Thymus (tissue), 11 donors: Measurements from ENCODE around the gene MGMT. TPM values are rescaled to one million over a fixed set of nuclear protein-coding genes. Genes with fewer than 3 reads are reported as not detected.

ENCODE experiments used
- DNase-seq, 9 donors: peaks; one replicate each; pipeline ENCODE4 v3.0.0-alpha.2; 2013; ENCODE audit warnings: low spot score in 9 of 9, low read depth in 6 of 9, missing footprints in 1 of 9
- H3K27ac ChIP-seq, 2 donors: one replicate each; pipeline ENCODE4 v1.5.1; 2013; ENCODE audit warnings: control low read depth in 1 of 2, low read depth in 1 of 2, low read length in 1 of 2, mild to moderate bottlenecking in 1 of 2, moderate library complexity in 1 of 2
- H3K27me3 ChIP-seq, 2 donors: one replicate each; pipeline ENCODE4 v1.5.1; 2013; ENCODE audit warnings: low read length in 1 of 2; ENCODE audit not compliant: control insufficient read depth in 2 of 2, insufficient read depth in 1 of 2
- H3K36me3 ChIP-seq, 2 donors: one replicate each; pipeline ENCODE4 v1.5.1; 2013; ENCODE audit warnings: low read length in 1 of 2, mild to moderate bottlenecking in 1 of 2, moderate library complexity in 1 of 2; ENCODE audit not compliant: control insufficient read depth in 2 of 2, insufficient read depth in 2 of 2
- H3K4me1 ChIP-seq, 2 donors: one replicate each; pipeline ENCODE4 v1.5.1; 2013; ENCODE audit warnings: low read length in 2 of 2; ENCODE audit not compliant: control insufficient read depth in 2 of 2, insufficient read depth in 2 of 2
- H3K4me3 ChIP-seq, 2 donors: one replicate each; pipeline ENCODE4 v1.5.1; 2013; ENCODE audit warnings: low read length in 2 of 2, control low read depth in 1 of 2, mild to moderate bottlenecking in 1 of 2
- H3K9me3 ChIP-seq, 2 donors: one replicate each; pipeline ENCODE4 v1.5.1; 2013; ENCODE audit warnings: low read length in 1 of 2, mild to moderate bottlenecking in 1 of 2; ENCODE audit not compliant: control insufficient read depth in 2 of 2, insufficient read depth in 1 of 2
- WGBS: extraction: QIAGEN DNeasy Blood & Tissue Kit; methylation state at CpG from one replicate; pipeline ENCODE4 v1.1.7; 2013; 5-methylcytosine and 5-hydroxymethylcytosine counted together
- polyA plus RNA-seq: library from polyadenylated mRNA; stranded (reverse); fragments of 200-250 nt; gene quantifications from one replicate; pipeline ENCODE4 v1.2.3, GENCODE V29; 2013
- total RNA-seq: library from RNA; stranded (reverse); fragments of 120-200 nt; gene quantifications from one replicate; pipeline ENCODE4 v1.2.4, GENCODE V29; 2013
- donor health status: healthy.

The MGMT gene
- total and polyA plus RNA-seq, 2 donors = 20.9 to 42.4 TPM

DNA sequence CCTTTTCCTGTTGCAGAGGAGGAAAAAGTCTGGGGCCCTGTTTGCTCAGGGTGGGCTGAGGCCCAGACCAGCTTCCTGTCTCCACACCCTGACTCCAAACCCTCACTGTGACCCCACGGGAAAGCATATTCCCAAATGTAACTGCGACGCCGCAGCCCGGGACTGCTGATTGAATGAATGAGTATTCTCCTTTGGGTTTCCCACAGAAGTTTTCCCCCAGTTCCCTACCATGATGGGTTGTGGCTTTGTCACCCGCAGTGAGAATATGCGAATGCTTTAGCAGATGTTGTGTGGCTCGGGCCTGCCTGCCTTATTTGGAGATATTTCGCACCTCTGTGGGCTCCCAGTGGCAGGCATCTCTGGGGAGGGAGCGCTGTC is 50.6 kb downstream of the MGMT start:
- Histone ChIP-seq H3K4me1 (peaks cover 0 to 9% of the 10 kb centered on the region in 2 donors), H3K4me3 (no peak overlapping the region), H3K36me3 (no peaks in the 10 kb centered on the region), H3K9me3 (peaks cover 1 to 30% of the 10 kb centered on the region in 2 donors), H3K27me3 (no peaks in the 10 kb centered on the region), H3K27ac (no peak overlapping the region)
- DNase-seq = no peak
- WGBS = 80% methylated on average over 10 of the region's 10 CpGs

DNA sequence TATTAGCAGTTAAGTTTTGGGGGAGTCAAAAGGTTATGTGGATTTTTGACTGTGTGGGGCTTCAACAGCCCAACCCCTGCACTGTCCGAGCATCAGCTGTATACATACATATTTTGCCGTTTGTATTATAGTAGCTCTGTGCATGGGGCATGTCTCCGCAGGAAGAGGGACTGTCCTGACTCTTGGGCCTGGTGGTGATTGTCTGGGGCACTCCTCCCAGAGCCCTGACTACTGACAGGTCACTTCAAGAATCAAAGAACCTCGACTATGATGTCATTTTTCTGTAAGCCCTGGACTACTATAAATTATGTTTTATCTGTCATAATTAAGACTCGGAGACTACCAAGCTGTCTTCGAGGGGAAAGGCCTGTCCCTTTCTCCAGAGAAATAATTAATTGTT is 51.8 kb downstream of the MGMT start:
- Histone ChIP-seq H3K27ac (no peak overlapping the region), H3K27me3 (no peaks in the 10 kb centered on the region), H3K9me3 (peaks cover 1 to 30% of the 10 kb centered on the region in 2 donors), H3K4me1 (peaks cover 0 to 9% of the 10 kb centered on the region in 2 donors), H3K4me3 (no peak overlapping the region), H3K36me3 (no peaks in the 10 kb centered on the region)
- WGBS = 79% methylated on average over 6 of the region's 6 CpGs
- DNase-seq = no peak

DNA sequence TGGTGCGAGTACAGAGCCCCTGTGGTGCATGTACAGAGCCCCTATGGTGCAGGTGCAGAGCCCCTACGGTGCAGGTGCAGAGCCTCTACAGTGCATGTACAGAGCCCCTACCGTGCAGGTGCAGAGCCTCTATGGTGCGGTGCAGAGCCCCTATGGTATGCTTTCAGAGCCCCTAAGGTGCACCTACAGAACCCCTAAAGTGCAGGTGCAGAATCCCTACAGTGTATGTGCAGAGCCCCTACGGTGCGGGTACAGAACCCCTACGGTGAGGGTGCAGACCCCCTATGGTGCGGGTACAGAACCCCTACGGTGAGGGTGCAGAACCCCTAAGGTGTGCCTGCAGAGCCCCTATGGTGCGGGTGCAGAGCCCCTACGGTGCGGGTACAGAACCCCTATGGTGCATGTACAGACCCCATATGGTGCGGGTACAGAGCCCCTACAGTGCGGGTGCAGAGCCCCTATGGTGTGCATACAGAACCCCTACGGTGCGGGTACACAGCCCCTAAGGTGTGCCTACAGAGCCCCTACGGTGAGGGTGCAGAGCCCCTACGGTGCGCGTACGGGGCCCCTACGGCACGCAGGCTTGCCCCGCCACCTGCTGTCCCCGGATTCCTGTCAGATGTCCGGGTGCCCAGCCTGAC is 53.5 kb downstream of the MGMT start:
- no peak for DNase-seq

DNA sequence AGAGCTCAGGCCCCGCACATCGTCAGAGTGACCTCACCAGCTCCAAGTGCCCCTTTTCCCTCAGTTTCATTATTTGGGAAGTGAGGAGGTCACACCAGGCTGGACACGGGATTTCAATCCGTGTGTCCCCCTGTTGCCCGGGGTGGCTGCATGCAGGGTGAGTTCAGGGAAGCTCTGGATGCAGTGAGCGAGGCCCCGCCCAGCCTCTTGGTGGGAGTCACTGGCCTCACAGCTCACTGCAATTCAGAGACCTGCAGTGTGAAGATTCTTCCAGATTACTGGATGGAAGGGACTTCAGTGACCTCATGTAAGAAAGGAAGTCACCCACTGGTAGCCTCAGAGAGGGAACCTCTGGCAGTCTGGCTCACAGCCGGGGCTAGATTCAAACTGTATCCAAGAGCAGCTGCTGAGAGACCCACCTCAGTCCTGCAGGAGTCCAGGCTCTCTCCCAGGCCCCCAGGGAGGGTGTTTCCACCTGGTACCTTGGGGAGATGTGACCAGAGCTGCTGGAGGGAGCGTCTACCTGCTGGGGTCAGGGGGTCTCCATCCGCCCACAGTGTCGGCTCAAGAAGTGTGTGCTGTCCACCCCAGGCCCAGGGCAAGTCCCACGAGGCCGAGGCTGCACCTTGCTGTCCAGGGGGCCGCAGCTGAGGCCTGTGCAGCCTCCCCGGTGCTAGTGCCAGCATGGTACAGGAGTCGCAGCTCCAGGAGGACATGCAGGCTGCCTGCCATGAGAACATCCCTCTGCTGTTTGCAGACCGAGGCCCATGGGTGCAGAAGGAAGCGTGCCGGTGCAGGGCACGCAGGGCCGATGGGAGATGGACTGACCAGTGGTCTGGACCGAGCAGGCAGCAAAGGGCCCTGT is 54.4 kb downstream of the MGMT start:
- WGBS = 90% methylated on average over 22 of the region's 22 CpGs
- no peak for DNase-seq

More for the DNA sequence above, 53.5 kb downstream of the MGMT start:
- Histone ChIP-seq H3K27ac (no peak overlapping the region), H3K36me3 (no peaks in the 10 kb centered on the region), H3K27me3 (no peaks in the 10 kb centered on the region), H3K9me3 (peaks cover 1 to 25% of the 10 kb centered on the region in 2 donors), H3K4me1 (no peaks in the 10 kb centered on the region), H3K4me3 (no peak overlapping the region)
- 94% methylated on average over 26 of the region's 26 CpGs for WGBS

DNA sequence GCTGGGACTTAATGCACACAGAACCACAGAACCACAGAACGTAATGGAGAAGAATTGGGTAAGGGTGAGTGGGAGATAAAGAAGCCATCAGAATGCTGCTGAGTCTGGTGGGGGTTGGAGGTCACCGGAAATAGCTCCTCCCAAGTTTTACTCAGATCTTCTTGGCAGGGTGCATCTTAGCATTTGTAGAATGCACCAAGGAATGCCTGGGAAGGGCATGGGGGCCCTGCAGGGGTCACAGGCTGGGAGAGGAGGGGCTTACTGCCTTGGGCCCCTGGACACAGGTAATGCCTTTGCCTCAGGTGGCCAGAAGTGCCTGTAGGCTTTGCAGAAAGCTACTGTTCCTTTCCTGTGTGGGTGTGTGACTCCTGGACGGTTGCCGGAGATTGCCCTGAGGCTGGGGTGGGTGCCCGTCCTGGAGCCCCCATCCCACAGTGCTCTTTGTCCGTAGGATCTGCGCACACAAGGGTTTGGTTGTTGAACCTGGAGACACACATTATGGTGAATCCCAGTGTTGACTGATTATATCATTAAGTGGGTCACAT is 55.1 kb downstream of the MGMT start:
- Histone ChIP-seq H3K36me3 (peaks cover 0 to 3% of the 10 kb centered on the region in 2 donors), H3K4me1 (peaks cover 0 to 6% of the 10 kb centered on the region in 2 donors), H3K27ac (no peak overlapping the region), H3K27me3 (no peaks in the 10 kb centered on the region), H3K9me3 (peaks cover 1 to 25% of the 10 kb centered on the region in 2 donors), H3K4me3 (no peak overlapping the region)
- 91% methylated on average over 7 of the region's 7 CpGs for WGBS
- no peak for DNase-seq

More for the DNA sequence above, 54.4 kb downstream of the MGMT start:
- Histone ChIP-seq H3K4me3 (no peak overlapping the region), H3K27me3 (no peaks in the 10 kb centered on the region), H3K27ac (no peak overlapping the region), H3K9me3 (peaks cover 1 to 25% of the 10 kb centered on the region in 2 donors), H3K36me3 (no peaks in the 10 kb centered on the region), H3K4me1 (peaks cover 0 to 5% of the 10 kb centered on the region in 2 donors)

DNA sequence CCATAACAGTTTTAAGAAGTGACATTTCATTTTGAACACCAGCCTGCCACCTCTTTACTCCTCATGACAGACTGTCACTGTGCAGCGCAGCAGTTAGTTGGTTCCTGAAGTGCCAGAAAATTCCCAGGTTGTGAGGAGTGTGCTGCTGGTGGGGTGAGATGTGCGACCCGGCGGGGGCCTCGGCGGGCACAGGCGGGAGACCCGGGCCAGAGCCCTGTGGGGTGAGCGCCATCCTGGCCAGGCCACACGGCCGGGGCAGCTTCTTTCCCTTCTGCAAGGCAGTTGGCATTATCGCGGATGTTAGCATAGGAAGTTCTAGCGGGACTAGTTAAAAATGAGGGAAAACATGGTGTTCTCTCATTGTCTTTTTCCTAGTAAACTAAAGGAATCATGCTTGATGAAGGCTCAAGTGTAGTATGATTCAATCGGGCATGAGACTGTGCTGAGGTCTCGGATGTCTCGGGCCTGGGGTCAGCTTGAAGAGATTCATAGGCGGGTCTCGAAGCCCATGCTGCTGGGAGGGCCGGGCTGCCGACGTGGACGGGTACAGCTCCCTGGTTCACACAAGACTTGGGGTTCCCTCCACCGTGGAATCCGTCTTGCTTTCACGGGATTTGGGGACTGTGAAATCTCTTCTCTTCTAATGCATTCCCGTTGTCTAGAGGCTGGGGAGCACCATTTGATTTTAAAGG is 56.1 kb downstream of the MGMT start:
- WGBS = 96% methylated on average over 27 of the region's 27 CpGs

DNA sequence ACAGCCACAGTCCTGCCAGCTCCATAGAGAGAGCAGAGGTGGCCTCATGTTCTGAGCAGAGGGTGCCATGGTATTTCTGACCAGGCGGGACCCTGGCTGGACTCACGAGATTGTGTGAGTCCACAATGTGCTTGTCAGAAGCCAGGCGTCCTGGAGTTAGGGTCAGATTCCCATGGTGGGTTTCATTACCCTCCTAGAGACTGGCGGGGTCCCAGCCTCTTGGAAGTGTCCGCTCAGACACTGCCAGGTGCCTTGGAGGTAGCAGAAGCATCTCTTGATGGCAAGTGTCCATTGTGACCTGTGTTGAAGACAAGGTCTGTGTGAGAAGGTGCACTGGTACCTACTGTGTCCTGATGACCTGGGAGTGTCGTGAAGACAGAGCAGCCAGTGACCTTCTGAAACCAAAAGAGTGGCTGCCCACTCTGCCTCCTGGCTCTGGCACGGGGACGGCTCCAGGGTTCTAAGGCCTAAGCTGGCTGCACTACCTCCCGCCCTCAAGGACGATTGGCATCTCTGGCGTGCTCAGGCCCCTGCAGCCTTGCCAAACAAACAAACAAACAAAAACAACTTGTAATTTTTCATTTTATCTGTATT is 56.8 kb downstream of the MGMT start:
- H3K27me3 ChIP-seq = no peaks in the 10 kb centered on the region
- 89% methylated on average over 11 of the region's 11 CpGs for WGBS
- H3K4me3 ChIP-seq = no peak overlapping the region
- no peak overlapping the region for H3K27ac ChIP-seq
- peaks cover 0 to 5% of the 10 kb centered on the region in 2 donors for H3K36me3 ChIP-seq
- peaks cover 1 to 18% of the 10 kb centered on the region in 2 donors for H3K9me3 ChIP-seq
- H3K4me1 ChIP-seq = peaks cover 0 to 6% of the 10 kb centered on the region in 2 donors
- no peak for DNase-seq

More for the DNA sequence above, 56.1 kb downstream of the MGMT start:
- H3K9me3 ChIP-seq = peaks cover 1 to 18% of the 10 kb centered on the region in 2 donors
- no peak overlapping the region for H3K27ac ChIP-seq
- peaks cover 0 to 6% of the 10 kb centered on the region in 2 donors for H3K4me1 ChIP-seq
- H3K27me3 ChIP-seq = no peaks in the 10 kb centered on the region
- DNase-seq = no peak
- no peak overlapping the region for H3K4me3 ChIP-seq
- peaks cover 0 to 5% of the 10 kb centered on the region in 2 donors for H3K36me3 ChIP-seq

DNA sequence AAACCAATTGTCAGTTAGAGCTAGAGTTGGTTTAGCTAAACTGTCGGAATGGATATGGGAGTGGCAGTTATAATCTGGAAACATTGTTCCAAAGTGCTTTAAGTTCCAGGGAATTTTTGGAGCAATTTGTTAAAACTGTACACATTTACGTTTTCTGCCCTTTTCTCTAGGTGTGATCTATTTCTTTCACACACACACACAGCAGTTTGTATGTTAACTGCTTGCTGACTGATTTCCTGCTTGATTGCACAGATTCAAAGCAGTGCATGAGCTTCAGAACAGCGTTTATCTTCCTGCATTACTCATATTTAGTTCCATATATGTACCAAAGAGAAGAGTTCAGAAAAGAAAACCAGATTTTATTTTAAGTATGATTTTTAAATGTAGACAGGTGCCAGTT is 57.9 kb downstream of the MGMT start:
- Histone ChIP-seq H3K4me3 (no peak overlapping the region), H3K27ac (peak overlapping the region in 1 of 2 donors; percentile 55), H3K9me3 (peaks cover 1 to 10% of the 10 kb centered on the region in 2 donors), H3K4me1 (peaks cover 0 to 6% of the 10 kb centered on the region in 2 donors), H3K27me3 (no peaks in the 10 kb centered on the region), H3K36me3 (peaks cover 0 to 5% of the 10 kb centered on the region in 2 donors)
- WGBS = 81% methylated on average over 3 of the region's 3 CpGs
- no peak for DNase-seq
